ENCODE data around the gene CARD8. TPM values are rescaled to one million over a fixed set of nuclear protein-coding genes. Genes with fewer than 3 reads are reported as not detected.

Gene CARD8
- total RNA-seq, 1 donor from 2014 or later = 22.9 TPM

DNA sequence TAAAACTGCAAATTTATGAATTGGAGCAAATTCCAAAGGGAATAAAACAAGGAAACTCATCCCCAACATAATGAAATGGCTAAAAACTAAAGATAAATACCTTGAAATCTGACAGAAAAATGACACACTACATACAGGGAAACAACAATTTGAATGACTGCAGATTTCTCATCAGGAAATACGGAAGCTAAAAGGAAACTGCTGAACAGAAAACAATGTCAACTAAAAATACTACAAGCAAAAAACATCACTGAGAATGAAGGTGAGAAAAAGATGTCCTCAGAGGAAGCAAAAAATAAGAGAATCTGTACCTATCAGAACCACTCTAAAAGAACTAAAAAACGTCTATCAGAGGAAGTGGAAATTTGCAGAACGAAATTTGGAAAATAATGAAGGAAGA, 45.7 kb downstream of the CARD8 start:
- no peak for DNase-seq (ENCODE audit: low spot score)

- no peak for DNase-seq (ENCODE audit: low spot score)
These were observed 49.2 kb downstream of the CARD8 start for GRCh38 chr19:48206397-48207093.

DNA sequence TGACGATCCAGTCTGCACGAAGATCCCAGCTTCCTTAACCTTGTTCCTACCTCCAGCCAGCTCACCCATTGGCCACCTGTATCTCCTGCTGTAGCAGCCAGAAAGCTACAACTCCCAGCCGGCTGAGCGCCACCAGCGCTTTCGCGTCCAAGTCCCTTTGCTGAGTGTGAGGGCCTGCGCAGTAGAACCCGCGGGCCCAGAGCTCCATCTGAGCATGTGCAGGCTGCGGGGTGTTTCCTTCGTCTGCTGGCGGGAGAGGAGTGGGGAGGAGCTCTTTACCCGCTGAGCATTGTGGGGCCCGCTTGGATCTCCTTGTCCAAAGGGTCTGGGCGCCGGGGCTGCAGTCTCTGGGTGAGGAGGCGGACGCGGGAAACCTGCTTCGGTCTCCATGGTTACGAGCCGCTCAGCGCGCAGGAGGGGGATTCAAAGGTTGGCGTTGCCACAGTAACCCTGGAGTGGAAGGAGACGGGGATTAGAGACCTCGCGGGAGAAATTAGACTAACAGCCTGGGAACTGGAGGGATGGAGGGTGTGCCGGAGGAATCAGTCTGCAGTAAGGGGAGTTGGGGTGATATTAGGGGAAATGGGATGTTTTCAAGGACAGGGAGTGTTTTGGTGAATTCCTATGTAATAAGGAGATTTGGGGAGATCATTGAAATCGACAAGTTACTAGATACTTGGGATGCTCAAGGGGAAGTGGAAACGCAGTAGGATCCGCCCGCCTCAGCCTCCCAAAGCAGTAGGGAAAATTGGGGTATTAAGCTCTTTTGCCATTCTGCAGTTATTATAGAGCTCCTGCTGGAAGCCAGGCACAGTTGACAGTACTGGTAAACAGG, 51.7 kb downstream of the CARD8 start:
- DNase-seq (ENCODE audit: low spot score) = peak; percentile 99

GRCh38 chr19:48203222-48203793, 52.4 kb downstream of the CARD8 start:
- no peak for DNase-seq (ENCODE audit: low spot score)

- no peak for DNase-seq (ENCODE audit: low spot score)
These were observed 58.6 kb downstream of the CARD8 start for GRCh38 chr19:48196933-48197665.

GRCh38 chr19:48196321-48196763, 59.4 kb downstream of the CARD8 start:
- no peak for DNase-seq (ENCODE audit: low spot score)

GRCh38 chr19:48194844-48195830, 60.6 kb downstream of the CARD8 start:
- no peak for DNase-seq (ENCODE audit: low spot score)

DNA sequence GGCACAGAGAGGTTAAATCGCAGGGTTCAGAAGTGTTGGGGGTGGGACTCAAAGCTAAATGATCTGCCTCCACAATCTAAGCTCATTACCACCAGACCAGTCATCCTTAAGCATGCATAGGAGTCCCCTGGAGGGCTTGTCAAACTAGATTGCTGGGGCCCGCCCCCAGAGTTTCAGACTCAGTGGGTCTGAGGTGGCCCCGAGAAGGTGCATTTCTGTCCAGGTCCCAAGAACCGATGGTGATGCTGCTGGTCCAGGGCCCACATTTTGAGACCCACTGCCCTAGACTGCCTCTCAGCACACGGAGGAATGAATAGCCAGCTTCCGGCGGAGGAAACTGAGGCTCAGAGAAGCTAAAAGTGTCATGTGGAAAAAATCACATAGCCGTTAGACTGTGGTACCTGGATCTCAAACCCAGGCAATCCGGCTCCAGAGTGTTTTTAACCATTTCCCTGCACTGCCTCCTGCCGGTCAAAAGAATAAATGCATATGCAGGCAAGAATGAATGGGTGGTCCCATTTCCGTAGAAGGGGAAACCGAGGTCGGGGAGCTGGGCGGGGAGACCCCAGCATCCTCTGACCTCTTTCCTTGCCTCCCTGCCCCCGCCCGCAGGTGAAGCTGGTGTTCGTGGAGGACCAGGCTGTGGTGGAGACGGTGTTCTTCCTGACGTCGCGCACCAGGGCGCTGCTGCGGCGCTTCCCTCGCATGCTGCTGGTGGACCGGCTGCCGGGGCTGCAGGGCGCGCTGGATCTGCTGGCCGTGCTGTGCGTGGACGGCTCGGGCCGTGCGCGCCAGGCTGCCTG, 61.5 kb downstream of the CARD8 start:
- DNase-seq (ENCODE audit: low spot score) = no peak

DNA sequence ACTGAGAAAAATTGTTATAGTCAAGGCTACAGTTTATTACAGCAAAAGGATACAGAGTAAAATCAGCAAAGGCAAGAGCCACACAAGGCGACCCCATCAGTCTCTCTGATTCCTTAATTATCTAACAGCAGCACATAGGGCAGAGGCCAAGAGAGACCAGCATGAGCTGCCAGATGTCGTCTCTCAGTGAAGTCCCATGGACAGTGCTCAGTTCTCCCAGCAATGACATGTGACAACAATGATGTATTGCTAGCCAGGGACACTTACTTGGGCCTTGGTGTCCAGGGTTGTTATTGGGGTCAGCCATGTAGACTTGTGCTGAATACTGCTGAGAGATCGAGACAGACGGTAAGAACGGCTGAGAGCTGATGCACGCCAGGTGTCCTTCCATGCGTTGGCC, 63.0 kb downstream of the CARD8 start:
- DNase-seq (ENCODE audit: low spot score) = no peak

DNA sequence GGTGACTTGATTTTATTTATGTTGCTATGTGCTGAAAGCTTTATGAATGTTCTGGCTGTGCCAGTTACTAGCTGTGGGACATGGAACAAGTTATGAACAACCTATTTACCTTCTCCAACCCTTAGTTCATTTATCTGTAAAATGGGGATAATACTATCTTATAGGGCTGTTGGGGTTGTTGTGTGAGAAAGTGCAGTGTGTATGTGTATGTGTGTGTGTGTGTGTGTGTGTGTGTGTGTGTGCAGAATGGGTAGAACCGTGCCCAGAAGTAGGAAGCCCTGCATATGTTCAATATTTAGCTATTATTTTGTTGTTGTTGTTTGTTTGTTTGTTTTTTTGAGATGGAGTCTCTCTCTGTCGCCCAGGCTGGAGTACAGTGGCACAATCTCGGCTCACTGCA, 64.8 kb downstream of the CARD8 start:
- DNase-seq (ENCODE audit: low spot score) = no peak

- no peak for DNase-seq (ENCODE audit: low spot score)
These were observed 65.3 kb downstream of the CARD8 start for GRCh38 chr19:48190288-48190884.

GRCh38 chr19:48186541-48186991, 69.1 kb downstream of the CARD8 start:
- no peak for DNase-seq (ENCODE audit: low spot score)

DNA sequence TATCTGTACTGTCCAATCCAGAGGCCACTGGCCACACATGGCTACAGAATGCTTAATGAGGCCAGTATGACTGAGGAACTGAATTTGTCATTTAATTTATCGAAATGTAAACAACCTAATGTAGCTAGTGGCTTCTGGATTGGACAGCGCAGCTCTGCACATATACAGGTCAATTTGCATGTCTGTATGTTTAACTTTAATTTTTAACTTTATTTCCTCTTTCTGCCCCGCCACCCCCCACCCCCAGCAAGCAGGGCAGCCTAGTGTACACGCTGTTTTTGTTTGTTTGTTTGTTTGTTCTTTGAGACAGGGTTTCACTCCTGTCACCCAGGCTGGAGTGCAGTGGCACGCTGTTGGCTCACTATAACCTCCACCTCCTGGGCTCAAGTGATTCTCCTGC, 69.7 kb downstream of the CARD8 start:
- DNase-seq (ENCODE audit: low spot score) = no peak

GRCh38 chr19:48183356-48183755, 72.4 kb downstream of the CARD8 start:
- DNase-seq (ENCODE audit: low spot score) = no peak

DNA sequence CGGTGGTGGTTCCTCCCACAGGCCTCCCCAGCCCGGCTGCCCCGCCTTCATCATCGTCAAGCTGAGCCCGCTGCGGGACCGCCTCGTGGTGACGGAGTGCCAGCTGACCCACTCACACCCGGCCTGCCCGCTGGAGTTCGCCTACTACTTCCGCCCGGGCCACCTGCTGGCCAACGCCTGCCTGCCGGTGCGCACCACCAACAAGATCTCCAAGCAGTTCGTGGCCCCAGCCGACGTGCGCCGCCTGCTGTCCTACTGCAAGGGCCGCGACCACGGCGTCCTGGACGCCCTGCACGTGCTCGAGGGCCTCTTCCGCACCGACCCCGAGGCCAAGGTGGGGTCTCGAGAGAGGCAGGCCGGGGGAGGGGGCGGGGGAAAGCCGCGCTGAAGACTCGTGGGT, 73.3 kb downstream of the CARD8 start:
- no peak for DNase-seq (ENCODE audit: low spot score)

DNA sequence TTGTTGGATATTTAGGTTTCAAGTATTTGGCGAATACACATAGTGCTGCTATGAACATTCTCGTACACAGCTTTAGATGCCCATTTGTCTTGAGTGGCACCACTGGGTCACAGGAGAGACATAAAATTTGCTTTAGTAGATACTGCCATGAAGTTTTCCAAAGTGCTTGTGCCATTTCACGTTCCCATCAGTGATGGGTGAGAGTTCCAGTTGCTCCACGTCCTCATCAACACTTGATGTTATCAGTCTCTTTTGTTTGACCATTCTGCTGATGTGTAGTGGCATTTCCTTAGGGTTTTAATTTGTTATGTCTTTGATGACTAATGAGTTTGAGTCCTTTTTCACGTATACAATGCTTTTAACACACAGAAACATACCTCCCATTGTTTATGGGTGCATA, 74.2 kb downstream of the CARD8 start:
- DNase-seq (ENCODE audit: low spot score) = no peak

DNA sequence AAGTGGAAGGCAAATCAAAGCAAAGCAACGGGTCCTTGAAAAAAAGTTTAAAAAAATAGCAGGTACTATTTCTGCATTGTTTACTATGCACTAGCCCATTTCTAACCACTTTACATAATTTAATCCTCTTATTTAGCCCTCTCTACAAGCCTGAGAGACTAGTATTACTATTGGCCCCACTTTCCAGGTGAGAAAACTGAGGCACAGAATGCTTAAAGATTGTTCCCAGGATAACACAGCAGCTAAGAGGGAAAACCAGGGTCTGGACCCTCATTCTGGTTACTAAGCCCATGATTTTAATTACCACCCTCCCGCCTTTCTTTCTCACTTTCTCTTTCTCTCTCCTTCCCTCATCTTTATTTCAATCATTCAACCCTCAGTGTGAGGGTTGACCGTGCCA, 79.5 kb downstream of the CARD8 start:
- DNase-seq (ENCODE audit: low spot score) = no peak

GRCh38 chr19:48175578-48175977, 80.1 kb downstream of the CARD8 start:
- DNase-seq (ENCODE audit: low spot score) = no peak

- DNase-seq (ENCODE audit: low spot score) = no peak
These were observed 81.2 kb downstream of the CARD8 start for GRCh38 chr19:48174445-48175030.
